Measurements from ENCODE around the gene FAM184A. TPM values are rescaled to one million over a fixed set of nuclear protein-coding genes. Genes with fewer than 3 reads are reported as not detected.

FAM184A gene
- polyA plus RNA-seq, 1 donor (not counting 4 experiments of a cell fraction or from before 2014, with no cell fraction given) = 0.20 TPM

DNA sequence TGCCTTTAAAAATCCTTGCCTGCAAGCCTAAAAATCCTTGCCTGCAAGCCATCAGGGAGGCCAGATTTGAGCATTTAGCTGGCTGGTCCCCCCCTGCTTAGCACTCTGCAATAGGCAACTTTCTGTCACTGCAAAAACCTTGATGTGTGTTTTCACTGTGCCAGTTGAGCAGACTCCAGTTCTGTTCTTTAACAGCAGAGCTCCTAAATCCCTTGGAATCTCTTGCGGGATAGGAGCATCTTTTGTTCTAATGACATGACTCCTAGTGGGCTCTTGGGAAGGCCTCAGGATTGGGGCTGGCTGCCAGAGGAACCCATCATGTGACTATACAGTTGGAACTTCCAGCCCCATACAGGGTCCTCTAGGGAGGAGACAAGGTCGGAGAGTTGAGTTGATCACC lies 50.4 kb downstream of the FAM184A start:
- H3K4me3 ChIP-seq (ENCODE audit: control insufficient read depth in 2 of 3, extremely low read depth in 1 of 3, insufficient read depth in 2 of 3, low read depth in 1 of 3, low read length in 3 of 3) = no peak overlapping the region
- DNase-seq (ENCODE audit: low read depth, low spot score) (no peak), FAIRE-seq (no peak)
- no peaks in the 10 kb centered on the region for H3K9me1 ChIP-seq (ENCODE audit: control insufficient read depth, extremely low read depth, insufficient read depth, low read length)
- no peaks in the 10 kb centered on the region for H3K4me1 ChIP-seq (ENCODE audit: control insufficient read depth, extremely low read depth, insufficient read depth, low read length)
- no peak overlapping the region for H2AFZ ChIP-seq (ENCODE audit: control insufficient read depth, low read length)
- no peak overlapping the region for H3K9ac ChIP-seq (ENCODE audit: control insufficient read depth, extremely low read depth, insufficient read depth, low read length)
- no peaks in the 10 kb centered on the region for H3K79me2 ChIP-seq (ENCODE audit: control insufficient read depth, insufficient read depth, low read length)
- H3K4me2 ChIP-seq (ENCODE audit: control insufficient read depth, extremely low read depth, insufficient read depth, low read depth, low read length) = no peak overlapping the region
- no peak overlapping the region for H3K27ac ChIP-seq (ENCODE audit: control insufficient read depth, insufficient read depth, low read length)
- H3K9me3 ChIP-seq (ENCODE audit: control insufficient read depth, low read depth, low read length) = no peaks in the 10 kb centered on the region
- no peaks in the 10 kb centered on the region for H3K36me3 ChIP-seq (ENCODE audit: control insufficient read depth in 2 of 2, extremely low read depth in 1 of 2, insufficient read depth in 2 of 2, low read length in 2 of 2)
- TF ChIP-seq EZH2 (IDR thresholded peaks at IDR 0.05; ENCODE audit: low read length) = no peak
- TF ChIP-seq, protein P1, sequence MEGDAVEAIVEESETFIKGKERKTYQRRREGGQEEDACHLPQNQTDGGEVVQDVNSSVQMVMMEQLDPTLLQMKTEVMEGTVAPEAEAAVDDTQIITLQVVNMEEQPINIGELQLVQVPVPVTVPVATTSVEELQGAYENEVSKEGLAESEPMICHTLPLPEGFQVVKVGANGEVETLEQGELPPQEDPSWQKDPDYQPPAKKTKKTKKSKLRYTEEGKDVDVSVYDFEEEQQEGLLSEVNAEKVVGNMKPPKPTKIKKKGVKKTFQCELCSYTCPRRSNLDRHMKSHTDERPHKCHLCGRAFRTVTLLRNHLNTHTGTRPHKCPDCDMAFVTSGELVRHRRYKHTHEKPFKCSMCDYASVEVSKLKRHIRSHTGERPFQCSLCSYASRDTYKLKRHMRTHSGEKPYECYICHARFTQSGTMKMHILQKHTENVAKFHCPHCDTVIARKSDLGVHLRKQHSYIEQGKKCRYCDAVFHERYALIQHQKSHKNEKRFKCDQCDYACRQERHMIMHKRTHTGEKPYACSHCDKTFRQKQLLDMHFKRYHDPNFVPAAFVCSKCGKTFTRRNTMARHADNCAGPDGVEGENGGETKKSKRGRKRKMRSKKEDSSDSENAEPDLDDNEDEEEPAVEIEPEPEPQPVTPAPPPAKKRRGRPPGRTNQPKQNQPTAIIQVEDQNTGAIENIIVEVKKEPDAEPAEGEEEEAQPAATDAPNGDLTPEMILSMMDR (optimal IDR thresholded peaks at IDR 0.05 in 1 of 3, IDR thresholded peaks at IDR 0.05 in 1 of 3, conservative IDR thresholded peaks at IDR 0.05 in 1 of 3; ENCODE audit: extremely low read depth in 1 of 3, insufficient read depth in 2 of 3, low read length in 3 of 3) = no peak
- H3K27me3 ChIP-seq (ENCODE audit: control insufficient read depth, extremely low read depth, insufficient read depth, low read length) = no peaks in the 10 kb centered on the region
- dilution Hi-C loops (cut with MboI; ENCODE audit: extremely low pct_ligation_motif_present, low sequenced_read_pairs) = no loop called here
- H4K20me1 ChIP-seq (ENCODE audit: control insufficient read depth, extremely low read depth, insufficient read depth, low read length) = no peaks in the 10 kb centered on the region

DNA sequence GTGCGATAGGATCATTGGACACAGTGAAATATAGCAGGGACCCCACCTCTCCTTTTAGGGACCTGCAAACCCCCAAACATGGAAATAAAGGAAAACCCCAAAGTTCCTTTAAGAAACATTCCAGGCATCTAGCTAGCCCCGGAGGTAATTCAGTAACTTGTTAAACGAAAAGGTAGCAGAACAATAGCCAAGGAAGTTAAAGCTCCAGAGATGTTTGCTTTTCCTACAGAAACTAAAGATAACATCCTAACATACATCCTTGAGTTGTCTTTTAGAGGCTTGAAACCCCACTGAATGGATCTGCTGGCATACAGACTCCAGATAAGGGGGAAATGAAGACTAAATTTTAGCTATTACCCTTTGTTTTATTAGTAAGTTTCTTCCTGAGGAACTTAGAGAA lies 51.0 kb downstream of the FAM184A start:
- DNase-seq (ENCODE audit: low read depth, low spot score) (no peak), FAIRE-seq (no peak)
- no peaks in the 10 kb centered on the region for H4K20me1 ChIP-seq (ENCODE audit: control insufficient read depth, extremely low read depth, insufficient read depth, low read length)
- no peaks in the 10 kb centered on the region for H3K27me3 ChIP-seq (ENCODE audit: control insufficient read depth, extremely low read depth, insufficient read depth, low read length)
- no peaks in the 10 kb centered on the region for H3K9me1 ChIP-seq (ENCODE audit: control insufficient read depth, extremely low read depth, insufficient read depth, low read length)
- no peak overlapping the region for H3K4me2 ChIP-seq (ENCODE audit: control insufficient read depth, extremely low read depth, insufficient read depth, low read depth, low read length)
- no peak overlapping the region for H3K27ac ChIP-seq (ENCODE audit: control insufficient read depth, insufficient read depth, low read length)
- no peaks in the 10 kb centered on the region for H3K36me3 ChIP-seq (ENCODE audit: control insufficient read depth in 2 of 2, extremely low read depth in 1 of 2, insufficient read depth in 2 of 2, low read length in 2 of 2)
- no peaks in the 10 kb centered on the region for H3K9me3 ChIP-seq (ENCODE audit: control insufficient read depth, low read depth, low read length)
- H3K79me2 ChIP-seq (ENCODE audit: control insufficient read depth, insufficient read depth, low read length) = no peaks in the 10 kb centered on the region
- no peaks in the 10 kb centered on the region for H3K4me1 ChIP-seq (ENCODE audit: control insufficient read depth, extremely low read depth, insufficient read depth, low read length)
- no peak overlapping the region for H3K4me3 ChIP-seq (ENCODE audit: control insufficient read depth in 2 of 3, extremely low read depth in 1 of 3, insufficient read depth in 2 of 3, low read depth in 1 of 3, low read length in 3 of 3)
- H3K9ac ChIP-seq (ENCODE audit: control insufficient read depth, extremely low read depth, insufficient read depth, low read length) = no peak overlapping the region
- TF ChIP-seq EZH2 (IDR thresholded peaks at IDR 0.05; ENCODE audit: low read length) = no peak
- TF ChIP-seq, protein P1 (optimal IDR thresholded peaks at IDR 0.05 in 1 of 3, IDR thresholded peaks at IDR 0.05 in 1 of 3, conservative IDR thresholded peaks at IDR 0.05 in 1 of 3; ENCODE audit: extremely low read depth in 1 of 3, insufficient read depth in 2 of 3, low read length in 3 of 3) = no peak
- no peak overlapping the region for H2AFZ ChIP-seq (ENCODE audit: control insufficient read depth, low read length)
- dilution Hi-C loops (cut with MboI; ENCODE audit: extremely low pct_ligation_motif_present, low sequenced_read_pairs) = no loop called here

All from keratinocyte (primary cell).